ENCODE results near the gene RBM24. TPM values are rescaled to one million over a fixed set of nuclear protein-coding genes. Genes with fewer than 3 reads are reported as not detected.

Gene RBM24
- total RNA-seq, 1 donor from 2014 or later = 13.2 TPM

DNA sequence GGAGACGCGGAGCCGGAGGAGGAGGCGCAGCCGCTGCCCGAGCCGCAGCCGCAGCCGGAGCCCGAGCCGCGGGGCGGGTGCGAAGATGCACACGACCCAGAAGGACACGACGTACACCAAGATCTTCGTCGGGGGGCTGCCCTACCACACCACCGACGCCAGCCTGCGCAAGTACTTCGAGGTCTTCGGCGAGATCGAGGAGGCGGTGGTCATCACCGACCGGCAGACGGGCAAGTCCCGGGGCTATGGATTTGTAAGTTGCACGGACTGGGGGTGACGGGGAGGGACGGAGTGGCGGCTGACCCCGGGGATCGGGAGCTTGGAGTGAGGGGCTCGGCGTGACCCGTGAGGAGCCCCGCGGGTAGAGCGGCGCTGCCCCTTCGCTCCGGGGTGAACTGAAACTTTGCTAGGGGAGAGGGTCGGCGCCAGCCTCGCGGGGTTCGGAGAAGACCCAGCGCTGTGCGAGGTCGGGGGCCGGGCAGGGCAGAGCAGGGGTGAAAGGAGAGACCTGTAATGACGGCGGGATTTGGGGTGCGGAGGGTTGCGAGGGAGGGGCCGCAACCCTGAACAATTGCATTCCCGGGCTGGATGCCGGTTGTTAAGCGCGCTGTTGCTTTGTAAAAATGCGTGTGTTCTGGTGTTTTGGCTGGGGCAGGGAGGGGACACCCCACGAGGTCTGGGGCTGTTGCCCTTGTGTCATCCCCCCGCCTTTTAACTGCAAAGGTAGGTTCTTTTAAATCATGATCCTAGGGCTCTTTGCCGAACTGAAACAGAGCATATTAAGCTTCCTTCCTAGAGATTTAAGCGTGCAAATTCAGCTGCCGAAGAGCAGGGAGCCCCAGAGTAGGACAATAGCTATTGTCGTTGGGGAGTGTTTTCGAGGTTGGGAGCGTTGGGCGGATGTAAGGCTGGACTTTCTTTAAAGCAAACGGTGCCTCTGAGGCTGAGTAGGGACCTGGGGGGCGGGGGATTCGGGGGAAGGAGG is 628 bp downstream of the RBM24 start:
- H3K9me3 Mint-ChIP-seq (ENCODE audit: unreplicated experiment) = no peaks in the 10 kb centered on the region
- no peak for DNase-seq (ENCODE audit: extremely low spot score, unreplicated experiment)
- peak overlapping the region; percentile 89 for H3K27ac Mint-ChIP-seq (ENCODE audit: unreplicated experiment)
- peak overlapping the region; percentile 95 for H3K4me3 Mint-ChIP-seq (ENCODE audit: unreplicated experiment)
- H3K4me1 Mint-ChIP-seq (ENCODE audit: unreplicated experiment) = peaks cover 52% of the 10 kb centered on the region
- TF ChIP-seq, protein P1, sequence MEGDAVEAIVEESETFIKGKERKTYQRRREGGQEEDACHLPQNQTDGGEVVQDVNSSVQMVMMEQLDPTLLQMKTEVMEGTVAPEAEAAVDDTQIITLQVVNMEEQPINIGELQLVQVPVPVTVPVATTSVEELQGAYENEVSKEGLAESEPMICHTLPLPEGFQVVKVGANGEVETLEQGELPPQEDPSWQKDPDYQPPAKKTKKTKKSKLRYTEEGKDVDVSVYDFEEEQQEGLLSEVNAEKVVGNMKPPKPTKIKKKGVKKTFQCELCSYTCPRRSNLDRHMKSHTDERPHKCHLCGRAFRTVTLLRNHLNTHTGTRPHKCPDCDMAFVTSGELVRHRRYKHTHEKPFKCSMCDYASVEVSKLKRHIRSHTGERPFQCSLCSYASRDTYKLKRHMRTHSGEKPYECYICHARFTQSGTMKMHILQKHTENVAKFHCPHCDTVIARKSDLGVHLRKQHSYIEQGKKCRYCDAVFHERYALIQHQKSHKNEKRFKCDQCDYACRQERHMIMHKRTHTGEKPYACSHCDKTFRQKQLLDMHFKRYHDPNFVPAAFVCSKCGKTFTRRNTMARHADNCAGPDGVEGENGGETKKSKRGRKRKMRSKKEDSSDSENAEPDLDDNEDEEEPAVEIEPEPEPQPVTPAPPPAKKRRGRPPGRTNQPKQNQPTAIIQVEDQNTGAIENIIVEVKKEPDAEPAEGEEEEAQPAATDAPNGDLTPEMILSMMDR (IDR thresholded peaks at IDR 0.05) = no peak
- H3K27me3 Mint-ChIP-seq (ENCODE audit: unreplicated experiment) = no peaks in the 10 kb centered on the region
- peaks cover 27% of the 10 kb centered on the region for H3K36me3 Mint-ChIP-seq (ENCODE audit: unreplicated experiment)

DNA sequence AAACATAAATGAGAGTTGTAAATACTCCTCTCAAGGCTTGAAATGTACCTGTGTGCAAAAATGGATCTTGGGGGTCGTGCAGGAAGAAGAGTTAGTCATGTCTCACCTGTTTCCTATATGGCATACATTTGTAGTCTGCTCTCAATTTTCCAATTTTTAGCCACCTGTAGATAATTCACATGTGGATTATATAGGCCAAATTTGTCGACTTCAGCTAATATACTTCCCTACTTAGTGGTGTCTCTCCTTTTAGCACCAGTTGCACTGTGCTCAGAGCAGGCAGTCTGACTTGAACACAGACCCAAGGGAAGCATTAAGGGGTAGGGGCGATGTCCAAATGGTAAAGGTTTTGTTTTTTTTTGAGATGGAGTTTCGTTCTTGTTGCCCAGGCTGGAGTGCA is 1.9 kb downstream of the RBM24 start:
- H3K27ac Mint-ChIP-seq (ENCODE audit: unreplicated experiment) = peak overlapping the region; percentile 80
- peak overlapping the region; percentile 76 for H3K4me3 Mint-ChIP-seq (ENCODE audit: unreplicated experiment)
- no peaks in the 10 kb centered on the region for H3K9me3 Mint-ChIP-seq (ENCODE audit: unreplicated experiment)
- peaks cover 40% of the 10 kb centered on the region for H3K4me1 Mint-ChIP-seq (ENCODE audit: unreplicated experiment)
- TF ChIP-seq, protein P1 (IDR thresholded peaks at IDR 0.05) = no peak
- no peak for DNase-seq (ENCODE audit: extremely low spot score, unreplicated experiment)
- peaks cover 37% of the 10 kb centered on the region for H3K36me3 Mint-ChIP-seq (ENCODE audit: unreplicated experiment)
- no peaks in the 10 kb centered on the region for H3K27me3 Mint-ChIP-seq (ENCODE audit: unreplicated experiment)

DNA sequence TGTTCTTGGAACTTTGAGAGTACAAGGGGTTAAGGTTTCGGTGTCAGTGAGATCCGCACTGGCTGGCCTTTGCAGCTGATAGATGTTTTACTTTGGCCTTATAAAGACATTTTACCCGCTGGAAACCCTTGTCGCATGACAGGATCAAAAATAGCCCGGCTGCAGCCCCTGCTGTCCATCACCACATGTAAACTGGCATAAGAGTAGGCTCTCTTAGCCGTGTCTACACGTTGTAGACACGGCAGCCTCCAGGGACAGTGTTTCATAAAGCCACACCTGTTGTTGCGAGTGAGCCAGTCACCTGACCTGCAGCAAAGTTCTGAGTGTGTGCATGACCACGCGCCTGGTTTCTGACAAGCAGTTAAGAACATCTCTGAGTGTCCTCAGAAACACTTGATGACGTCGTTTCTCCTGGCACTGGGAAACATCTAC is 8.5 kb downstream of the RBM24 start:
- H3K27me3 Mint-ChIP-seq (ENCODE audit: unreplicated experiment) = no peaks in the 10 kb centered on the region
- no peaks in the 10 kb centered on the region for H3K9me3 Mint-ChIP-seq (ENCODE audit: unreplicated experiment)
- peaks cover 3% of the 10 kb centered on the region for H3K4me1 Mint-ChIP-seq (ENCODE audit: unreplicated experiment)
- no peak overlapping the region for H3K4me3 Mint-ChIP-seq (ENCODE audit: unreplicated experiment)
- DNase-seq (ENCODE audit: extremely low spot score, unreplicated experiment) = no peak
- H3K27ac Mint-ChIP-seq (ENCODE audit: unreplicated experiment) = no peak overlapping the region
- TF ChIP-seq, protein P1 (IDR thresholded peaks at IDR 0.05) = no peak
- peaks cover 74% of the 10 kb centered on the region for H3K36me3 Mint-ChIP-seq (ENCODE audit: unreplicated experiment)

DNA sequence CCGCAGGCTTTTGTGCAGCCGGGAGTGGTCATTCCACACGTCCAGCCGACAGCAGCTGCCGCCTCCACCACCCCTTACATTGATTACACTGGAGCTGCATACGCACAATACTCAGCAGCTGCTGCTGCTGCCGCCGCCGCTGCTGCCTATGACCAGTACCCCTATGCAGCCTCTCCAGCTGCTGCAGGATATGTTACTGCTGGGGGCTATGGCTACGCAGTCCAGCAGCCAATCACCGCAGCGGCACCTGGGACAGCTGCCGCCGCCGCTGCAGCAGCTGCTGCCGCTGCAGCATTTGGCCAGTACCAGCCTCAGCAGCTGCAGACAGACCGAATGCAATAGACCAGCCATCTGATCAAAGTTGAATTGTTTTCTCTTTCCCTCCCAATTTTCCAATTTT is 10.6 kb downstream of the RBM24 start:
- Mint-ChIP-seq H3K4me3 (ENCODE audit: unreplicated experiment) (no peak overlapping the region), H3K9me3 (ENCODE audit: unreplicated experiment) (no peaks in the 10 kb centered on the region), H3K27ac (ENCODE audit: unreplicated experiment) (no peak overlapping the region), H3K27me3 (ENCODE audit: unreplicated experiment) (no peaks in the 10 kb centered on the region), H3K4me1 (ENCODE audit: unreplicated experiment) (peaks cover 3% of the 10 kb centered on the region), H3K36me3 (ENCODE audit: unreplicated experiment) (peaks cover 54% of the 10 kb centered on the region)
- DNase-seq (ENCODE audit: extremely low spot score, unreplicated experiment) = no peak
- TF ChIP-seq, protein P1 (IDR thresholded peaks at IDR 0.05) = no peak

DNA sequence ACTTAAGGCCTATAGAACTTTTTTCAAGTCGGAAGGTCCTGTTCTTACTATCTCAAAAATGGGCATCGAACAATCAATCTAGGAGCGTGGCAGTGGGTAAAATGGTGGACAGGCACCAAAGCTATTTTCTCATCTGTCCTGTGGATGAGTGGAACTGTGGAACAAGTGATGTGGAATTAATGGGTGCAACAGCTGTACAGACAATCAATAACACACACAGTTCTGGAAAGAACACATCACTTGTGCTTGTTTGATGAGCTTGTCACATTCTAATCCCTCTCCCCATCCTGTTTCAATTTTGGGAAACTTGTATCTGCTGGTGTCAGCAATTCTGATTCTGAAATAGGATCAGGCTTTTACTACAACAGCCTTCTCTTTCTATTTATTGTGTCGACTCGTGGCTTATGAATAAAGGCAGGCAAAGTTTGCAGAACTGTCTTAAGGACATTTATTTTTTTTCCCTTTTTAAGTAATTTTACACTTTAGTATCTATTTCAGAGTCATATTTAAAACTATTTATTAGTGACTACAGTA is 11.5 kb downstream of the RBM24 start:
- Mint-ChIP-seq H3K27me3 (ENCODE audit: unreplicated experiment) (no peaks in the 10 kb centered on the region), H3K4me3 (ENCODE audit: unreplicated experiment) (no peak overlapping the region), H3K4me1 (ENCODE audit: unreplicated experiment) (peaks cover 11% of the 10 kb centered on the region), H3K36me3 (ENCODE audit: unreplicated experiment) (peaks cover 47% of the 10 kb centered on the region), H3K9me3 (ENCODE audit: unreplicated experiment) (no peaks in the 10 kb centered on the region), H3K27ac (ENCODE audit: unreplicated experiment) (no peak overlapping the region)
- no peak for DNase-seq (ENCODE audit: extremely low spot score, unreplicated experiment)
- TF ChIP-seq, protein P1 (IDR thresholded peaks at IDR 0.05) = no peak

Measured in osteocyte (in vitro differentiated cells).